ENCODE measurements around the gene ZNF268.

ZNF268 gene

DNA sequence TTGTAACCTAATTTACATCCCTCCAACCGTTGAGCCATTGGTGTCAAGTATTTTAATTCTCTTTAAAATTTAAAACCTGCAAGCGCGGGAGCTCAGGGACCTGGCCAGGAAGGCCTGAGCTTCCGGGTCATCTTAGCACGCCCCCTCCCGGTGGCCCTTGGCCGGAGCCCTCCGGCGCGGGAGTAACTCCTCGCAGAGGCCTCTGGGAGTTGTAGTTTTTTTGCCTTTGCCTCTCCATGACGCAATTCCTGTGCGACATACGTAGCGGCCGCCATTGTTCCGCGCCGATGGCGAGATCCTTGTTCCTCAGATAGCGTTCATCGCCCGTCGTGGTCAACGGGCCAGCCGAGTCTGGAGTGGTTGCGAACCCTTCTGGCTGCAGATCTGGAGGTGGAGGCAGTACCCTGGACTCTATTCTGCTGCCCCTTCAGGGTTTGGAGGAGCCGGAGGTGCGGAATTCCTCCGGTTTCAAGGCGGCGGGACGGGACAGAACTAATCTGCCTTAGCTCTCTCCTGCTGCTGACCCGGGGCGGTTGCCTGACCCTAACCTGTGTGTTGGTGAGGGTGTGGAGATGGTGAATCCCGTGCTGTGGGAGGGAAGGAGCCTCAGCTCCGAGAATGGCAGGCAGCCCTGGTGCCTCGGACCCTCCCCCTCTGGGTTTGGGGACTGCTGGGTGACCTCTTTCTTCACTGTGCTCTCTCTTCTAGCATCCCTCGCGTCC is at the start of gene ZNF268:
TSS of gene ZNF268 (plus strand) at position 258 of the 722 bp plus-strand sequence. CDS start 503 bp downstream, outside the sequence.
- DNase-seq, result peak; percentile 95

DNA sequence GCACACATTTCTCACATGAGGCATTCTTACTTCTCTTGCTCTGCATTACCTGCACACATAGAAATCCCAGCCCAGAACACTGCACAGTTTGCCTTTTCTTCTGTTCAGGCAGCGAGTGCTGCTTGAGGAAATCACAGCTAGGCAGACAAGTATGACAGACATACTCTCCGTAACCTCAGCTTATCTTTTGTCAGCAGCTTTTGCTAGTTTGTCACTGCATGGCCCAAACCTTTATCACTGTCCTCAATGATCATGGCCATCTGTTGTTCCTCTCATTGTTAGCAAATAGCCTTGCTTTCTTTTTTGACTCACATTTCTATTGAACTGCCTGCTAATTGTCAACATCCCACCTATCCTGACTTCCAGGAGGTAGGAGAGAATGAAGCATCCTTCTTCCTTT is 45.5 kb upstream of the ZNF268 start:
- no peak for DNase-seq

DNA sequence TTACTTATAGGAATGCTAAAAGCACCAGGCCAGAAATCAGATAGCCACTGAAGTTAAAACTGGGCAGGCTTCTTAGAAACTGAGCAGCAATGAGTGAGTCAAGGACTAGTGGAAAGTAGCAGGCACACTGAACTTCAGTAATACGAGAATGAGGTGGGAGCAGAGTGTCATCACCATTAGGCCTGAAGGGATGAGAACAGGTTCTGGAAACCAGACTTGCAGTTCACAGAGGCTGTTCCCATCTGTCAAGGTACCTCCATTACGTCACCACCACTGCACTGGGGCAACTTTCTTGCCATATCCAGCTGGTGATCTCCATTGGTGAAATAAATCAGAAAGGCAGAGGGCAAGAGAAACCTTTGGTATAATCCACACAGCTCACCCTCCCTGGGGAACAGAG is 35.3 kb upstream of the ZNF268 start:
- no peak for DNase-seq

DNA sequence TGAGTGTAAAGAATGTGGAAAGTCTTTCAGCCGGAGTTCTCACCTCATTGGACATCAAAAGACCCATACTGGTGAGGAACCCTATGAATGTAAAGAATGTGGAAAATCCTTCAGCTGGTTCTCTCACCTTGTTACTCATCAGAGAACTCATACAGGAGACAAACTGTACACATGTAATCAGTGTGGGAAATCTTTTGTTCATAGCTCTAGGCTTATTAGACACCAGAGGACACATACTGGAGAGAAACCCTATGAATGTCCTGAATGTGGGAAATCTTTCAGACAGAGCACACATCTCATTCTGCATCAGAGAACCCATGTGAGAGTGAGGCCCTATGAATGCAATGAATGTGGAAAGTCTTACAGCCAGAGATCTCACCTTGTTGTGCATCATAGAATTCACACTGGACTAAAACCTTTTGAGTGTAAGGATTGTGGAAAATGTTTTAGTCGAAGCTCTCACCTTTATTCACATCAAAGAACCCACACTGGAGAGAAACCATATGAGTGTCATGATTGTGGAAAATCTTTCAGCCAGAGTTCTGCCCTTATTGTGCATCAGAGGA is 25.1 kb upstream of the ZNF268 start:
- DNase-seq, result no peak

DNA sequence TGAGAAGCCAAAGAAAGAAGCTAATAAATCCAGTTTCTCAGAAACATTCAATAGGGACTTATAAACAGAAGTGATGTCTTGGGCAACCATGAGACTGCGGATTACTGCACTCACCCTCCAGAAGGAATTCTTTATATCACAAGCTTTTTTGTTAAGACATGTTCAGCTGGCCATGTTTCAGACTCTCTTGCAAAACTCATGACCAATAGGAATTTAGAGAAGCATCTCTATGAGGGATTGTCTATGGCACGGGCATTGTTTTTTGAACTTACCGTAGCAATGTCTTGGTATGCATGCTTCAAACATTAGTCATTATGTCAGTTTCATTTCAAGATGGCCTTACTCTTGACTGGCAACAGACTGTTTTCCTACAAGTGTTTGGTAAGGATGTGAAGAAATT is 15.5 kb upstream of the ZNF268 start:
- no peak for DNase-seq

DNA sequence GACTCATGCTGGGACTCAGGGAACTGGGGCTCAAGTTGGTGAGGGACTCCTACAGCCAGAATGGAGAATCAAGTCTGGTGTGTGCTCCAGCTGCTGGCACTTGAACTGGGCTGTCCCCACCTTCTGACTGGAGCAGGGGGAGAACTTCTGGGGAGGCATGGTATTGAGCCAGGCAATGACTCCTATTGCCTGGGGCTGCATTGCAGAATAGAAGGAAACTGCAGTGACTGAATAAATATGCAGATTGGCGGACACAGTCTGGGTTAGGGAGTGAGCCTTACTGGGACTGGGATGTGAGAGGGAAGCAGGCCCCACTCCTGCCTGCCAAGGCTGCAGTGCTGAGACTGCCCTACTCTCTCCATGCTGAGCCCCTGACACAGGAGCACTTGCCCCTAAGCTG is 8.8 kb upstream of the ZNF268 start:
- DNase-seq, result no peak

DNA sequence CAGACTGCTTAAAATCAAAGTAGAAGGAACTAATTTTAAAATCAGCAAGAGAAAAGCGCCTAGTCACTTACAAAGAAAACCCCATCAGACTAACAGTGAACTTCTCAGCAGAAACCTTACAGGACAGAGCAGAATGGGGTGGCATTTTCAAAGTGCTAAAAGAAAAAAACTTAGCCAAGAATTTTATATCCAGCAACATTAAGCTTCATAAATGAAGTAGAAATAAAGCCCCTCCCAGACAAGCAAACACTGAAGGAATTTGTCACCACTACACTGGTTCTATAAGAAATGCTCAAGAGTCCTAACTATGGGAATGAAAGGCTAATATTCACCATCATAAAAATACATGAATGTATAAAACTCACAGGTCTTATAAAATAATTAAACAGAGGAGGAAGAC is 6.4 kb upstream of the ZNF268 start:
- DNase-seq, result no peak

DNA sequence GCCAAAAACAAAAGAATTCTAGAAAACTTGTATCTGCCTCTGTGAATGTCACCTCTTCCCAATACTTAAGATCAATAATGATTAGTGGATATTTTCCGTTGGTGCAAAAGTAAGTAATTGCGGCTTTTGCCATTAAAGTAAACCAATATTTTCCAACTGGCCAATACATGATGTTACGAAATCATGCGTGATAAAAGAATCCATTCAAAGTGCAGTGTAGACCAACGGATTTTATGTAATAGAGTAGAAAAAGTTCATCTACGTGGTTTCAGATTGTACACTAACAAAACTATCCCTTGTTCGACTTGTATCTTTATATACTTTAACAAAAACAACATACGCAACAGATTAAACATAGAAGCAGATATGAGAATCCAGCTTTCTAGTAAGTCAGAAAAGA is 626 bp upstream of the ZNF268 start:
- DNase-seq, result no peak

DNA sequence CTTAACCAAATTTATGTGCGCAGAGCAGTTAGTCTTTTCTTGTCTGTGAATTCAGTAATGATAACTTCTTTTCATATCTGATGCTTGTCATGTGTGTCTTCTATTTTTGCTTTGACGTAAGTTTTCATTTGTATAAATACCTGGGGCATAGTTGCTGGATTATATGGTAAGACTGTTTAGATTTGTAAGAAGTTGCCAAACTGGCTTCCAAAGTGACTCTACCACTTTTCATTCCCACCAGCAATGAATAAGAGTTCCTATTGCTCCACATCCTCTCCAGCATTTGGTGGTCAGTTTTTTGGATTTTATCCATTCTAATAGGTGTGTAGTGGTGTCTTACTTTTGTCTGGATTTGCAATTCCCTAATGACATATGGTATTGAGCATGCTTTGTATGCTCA is 8.9 kb downstream of the ZNF268 start:
- DNase-seq, result no peak

DNA sequence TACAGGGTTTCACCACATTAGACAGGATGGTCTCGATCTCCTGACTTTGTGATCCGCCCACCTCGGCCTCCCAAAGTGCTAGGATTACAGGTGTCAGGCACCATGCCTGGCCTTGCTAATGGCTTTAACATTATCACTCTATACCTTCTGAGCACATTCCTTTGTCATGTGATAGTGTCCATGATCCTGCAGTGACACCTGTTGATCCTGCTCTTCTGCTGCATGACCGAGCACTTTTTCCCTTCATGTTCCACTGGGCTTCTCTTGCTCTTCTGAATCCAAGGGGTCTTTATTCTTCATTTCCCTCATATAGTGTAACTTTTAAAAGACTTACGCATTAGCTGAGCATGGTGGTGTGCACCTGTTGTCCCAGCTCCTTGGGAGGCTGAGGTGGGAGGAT is 11.6 kb downstream of the ZNF268 start:
- DNase-seq, result no peak

DNA sequence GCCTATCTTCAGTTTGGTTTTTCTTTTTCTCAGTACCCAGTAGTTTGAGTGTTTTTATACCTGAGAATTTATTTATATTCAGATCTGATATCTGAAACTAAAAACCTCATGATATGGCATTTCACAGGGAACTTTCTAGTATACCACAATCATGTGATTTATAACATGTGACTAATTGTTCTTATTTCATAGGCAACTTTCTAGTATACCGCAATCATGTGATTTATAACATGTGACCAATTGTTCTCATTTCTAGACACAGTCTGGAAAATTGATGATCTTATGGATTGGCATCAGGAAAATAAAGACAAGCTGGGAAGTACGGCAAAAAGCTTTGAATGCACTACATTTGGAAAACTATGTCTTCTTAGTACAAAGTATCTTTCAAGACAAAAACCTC is 20.6 kb downstream of the ZNF268 start:
- DNase-seq, result no peak

DNA sequence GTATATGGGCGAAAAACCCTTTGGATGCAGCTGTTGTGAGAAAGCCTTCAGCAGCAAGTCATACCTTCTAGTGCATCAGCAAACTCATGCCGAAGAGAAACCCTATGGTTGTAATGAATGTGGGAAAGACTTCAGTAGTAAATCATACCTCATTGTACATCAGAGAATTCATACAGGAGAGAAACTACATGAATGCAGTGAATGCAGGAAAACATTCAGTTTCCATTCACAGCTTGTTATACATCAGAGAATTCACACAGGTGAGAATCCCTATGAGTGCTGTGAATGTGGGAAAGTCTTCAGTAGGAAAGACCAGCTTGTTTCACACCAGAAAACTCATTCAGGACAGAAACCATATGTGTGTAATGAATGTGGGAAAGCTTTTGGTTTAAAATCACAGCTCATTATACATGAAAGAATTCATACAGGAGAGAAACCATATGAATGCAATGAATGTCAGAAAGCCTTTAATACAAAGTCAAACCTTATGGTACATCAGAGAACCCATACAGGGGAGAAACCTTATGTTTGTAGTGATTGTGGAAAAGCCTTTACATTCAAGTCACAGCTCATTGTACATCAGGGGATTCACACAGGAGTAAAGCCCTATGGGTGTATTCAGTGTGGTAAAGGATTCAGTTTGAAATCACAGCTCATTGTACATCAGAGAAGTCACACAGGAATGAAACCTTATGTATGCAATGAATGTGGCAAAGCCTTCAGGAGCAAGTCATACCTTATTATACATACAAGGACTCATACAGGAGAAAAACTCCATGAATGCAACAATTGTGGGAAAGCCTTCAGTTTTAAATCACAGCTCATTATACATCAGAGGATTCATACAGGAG is 21.4 kb downstream of the ZNF268 start:
- peak; percentile 14 for DNase-seq

DNA sequence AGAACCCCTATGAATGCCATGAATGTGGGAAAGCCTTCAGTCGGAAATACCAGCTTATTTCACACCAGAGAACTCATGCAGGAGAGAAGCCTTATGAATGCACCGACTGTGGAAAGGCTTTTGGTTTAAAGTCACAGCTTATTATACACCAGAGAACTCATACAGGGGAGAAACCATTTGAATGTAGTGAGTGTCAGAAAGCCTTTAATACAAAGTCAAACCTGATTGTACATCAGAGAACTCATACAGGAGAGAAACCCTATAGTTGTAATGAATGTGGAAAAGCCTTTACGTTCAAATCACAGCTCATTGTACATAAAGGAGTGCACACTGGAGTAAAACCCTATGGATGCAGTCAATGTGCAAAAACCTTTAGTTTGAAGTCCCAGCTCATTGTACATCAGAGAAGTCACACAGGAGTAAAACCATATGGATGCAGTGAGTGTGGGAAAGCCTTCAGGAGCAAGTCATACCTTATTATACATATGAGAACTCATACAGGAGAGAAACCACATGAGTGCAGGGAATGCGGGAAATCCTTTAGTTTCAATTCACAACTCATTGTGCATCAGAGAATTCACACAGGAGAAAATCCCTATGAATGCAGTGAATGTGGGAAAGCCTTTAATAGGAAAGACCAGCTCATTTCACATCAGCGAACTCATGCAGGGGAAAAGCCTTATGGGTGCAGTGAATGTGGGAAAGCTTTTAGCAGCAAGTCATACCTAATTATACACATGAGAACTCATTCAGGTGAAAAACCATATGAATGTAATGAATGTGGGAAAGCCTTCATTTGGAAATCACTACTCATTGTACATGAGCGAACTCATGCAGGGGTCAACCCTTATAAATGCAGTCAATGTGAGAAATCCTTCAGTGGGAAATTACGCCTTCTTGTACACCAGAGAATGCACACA is 22.3 kb downstream of the ZNF268 start:
- no peak for DNase-seq

DNA sequence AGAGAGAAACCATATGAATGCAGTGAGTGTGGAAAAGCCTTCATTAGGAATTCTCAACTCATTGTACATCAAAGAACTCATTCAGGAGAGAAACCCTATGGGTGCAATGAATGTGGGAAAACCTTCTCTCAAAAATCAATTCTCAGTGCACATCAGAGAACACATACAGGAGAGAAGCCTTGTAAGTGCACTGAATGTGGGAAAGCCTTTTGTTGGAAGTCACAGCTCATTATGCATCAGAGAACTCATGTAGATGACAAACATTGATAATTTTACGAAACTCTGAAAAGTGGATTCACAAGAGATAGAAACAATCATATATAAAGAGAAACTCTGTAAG is 22.9 kb downstream of the ZNF268 start:
- no peak for DNase-seq

DNA sequence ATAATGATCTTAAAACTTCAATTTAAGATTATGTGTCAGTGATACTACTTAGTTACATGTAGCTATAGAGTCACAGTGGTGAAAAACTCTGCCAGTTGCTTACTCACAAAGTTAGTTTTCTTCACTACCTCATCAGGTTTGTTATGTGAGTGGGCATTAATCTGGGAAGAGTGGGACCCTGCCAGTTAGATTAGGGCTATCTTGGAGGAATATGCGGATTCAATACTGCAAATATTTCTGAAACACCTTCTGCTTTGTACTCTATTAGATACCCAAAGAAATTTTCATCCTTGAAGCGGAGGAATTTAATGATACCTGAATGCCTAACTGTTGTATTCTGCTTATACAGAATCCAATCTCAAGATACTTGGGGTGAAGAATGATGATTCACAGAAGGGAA is 25.1 kb downstream of the ZNF268 start:
- no peak for DNase-seq

DNA sequence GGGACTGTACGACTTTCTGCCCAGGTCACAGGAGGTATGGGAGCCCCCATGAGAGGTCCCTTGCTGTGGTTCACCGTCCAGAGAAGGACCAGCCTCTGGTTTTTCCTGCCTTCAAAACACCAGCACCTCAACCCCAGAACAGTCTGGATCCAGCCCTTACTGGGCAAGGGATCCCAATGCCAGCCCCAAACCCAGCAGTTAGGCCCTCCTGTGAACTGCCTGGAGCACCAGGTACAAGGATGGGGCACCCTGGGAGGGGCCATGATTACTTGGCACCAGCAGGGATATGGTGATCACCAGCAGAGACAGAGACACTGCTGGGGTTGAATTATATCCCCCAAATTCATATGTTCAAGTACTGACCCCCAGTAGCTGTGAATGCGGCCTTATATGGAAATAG is 34.4 kb downstream of the ZNF268 start:
- no peak for DNase-seq

DNA sequence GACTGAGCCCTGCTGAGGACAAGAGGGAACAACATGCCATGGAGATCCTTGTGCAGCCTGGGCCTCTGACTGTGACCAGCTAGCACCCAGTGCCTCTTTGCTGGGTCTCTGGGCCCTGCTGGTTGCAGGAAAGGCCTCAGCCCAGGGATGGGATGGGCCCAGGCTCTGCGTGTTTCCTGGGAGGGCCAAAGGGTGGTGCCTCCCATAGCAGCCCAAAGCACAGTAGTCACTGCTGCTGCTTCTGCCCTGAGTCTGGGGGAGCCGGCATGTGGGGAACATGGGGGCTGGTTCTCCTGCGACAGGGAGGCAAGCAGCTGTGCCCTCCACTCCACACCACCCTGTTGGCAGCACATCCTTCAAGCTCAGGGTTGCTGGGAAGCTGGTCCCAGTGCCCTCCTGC is 35.9 kb downstream of the ZNF268 start:
- DNase-seq, result no peak

DNA sequence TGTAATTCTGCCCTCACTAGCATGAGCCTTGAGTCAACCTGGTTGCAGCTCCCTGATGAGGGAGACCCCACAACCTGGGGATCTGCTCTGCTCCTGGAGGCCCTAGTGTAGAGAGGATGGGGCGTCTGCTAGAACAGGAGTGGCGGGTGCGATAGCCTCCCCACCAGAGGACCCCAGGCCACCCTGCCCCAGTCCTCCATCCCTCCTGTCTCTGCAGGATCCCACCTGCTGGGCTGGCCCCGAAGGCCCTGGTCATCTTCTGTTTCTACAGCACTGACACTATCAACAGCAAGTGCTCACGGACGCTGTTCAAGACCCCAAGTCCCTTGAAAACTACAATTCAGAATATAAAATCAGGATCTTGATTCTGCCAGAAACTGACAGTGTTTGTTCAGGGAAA is 39.2 kb downstream of the ZNF268 start:
- no peak for DNase-seq

DNA sequence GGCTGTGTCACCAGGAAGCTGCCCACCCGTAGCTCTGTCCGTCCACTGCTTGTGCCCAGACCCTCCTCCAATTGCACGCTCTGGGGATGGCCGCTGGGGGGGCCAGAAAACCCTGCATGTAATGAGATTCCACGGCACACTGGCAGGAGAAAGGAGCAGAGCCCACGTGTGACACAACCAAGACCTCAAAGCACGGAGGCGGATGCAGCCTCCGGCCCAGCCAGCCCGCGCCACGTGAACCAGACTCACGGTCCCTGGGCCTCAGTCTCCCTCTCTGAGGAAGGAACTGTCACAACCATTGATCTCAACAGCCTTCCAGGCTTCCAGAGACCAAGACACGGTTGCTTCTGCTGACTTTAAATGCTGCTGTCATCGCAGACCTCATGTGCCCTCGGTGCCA is 39.9 kb downstream of the ZNF268 start:
- DNase-seq, result no peak

DNA sequence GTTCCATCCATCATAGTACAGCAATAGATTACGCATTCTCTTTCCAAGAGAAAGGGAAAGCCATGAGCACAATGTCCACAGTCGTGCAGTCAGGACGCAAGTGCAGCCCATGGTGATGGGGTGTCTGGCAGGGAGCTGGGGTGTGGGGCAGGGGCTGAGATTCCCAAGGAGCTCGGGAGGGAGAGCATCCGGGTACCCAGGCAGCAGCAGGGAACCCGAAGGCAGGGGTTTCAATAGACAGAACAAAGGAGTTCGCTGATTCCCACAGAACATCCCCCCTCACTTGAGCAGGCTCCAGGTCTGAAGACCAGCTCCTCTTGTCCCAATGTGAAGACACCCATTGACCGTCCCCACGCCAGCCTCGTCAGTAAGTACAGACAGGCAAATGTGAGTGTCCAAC is 40.9 kb downstream of the ZNF268 start:
- DNase-seq, result no peak

DNA sequence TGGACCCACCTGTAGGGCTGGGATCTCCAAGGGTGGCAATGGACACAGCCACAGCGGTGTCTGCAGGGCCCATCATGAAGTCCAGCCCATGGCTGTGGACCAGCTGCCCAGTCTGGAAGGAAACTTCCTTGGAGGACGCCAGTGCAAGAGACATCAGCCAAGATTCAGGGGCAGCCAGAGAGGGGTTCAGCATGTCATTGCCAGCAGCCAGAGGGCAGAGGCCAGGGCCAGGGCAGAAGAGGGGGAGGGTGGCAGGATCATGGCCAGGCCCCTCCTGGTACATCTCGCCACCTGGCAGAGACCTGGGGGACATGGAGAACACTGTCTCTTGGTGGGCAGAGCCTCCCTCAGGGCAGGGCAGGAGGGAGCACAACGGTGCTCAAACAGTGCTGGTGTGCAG is 44.2 kb downstream of the ZNF268 start:
- DNase-seq, result no peak

DNA sequence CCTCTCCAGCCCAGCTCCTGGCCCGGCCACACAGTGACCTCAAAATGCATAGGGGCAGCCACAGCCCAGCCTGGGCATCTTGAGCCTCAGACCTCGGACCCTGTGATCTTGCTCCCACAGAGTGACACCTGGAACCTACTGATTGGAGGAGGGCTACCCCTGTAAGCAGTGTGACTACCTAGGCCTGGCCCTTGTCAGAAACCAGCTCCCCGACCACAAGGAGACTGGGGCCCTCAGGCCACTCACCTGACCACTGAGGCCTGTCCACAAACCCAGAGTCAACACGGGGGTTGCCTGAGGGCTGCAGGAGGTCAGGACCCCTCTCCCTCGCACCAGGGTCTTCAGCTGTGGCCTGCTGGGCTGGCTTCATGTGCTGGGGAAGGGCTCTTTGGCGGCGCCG is 45.4 kb downstream of the ZNF268 start:
- DNase-seq, result no peak

DNA sequence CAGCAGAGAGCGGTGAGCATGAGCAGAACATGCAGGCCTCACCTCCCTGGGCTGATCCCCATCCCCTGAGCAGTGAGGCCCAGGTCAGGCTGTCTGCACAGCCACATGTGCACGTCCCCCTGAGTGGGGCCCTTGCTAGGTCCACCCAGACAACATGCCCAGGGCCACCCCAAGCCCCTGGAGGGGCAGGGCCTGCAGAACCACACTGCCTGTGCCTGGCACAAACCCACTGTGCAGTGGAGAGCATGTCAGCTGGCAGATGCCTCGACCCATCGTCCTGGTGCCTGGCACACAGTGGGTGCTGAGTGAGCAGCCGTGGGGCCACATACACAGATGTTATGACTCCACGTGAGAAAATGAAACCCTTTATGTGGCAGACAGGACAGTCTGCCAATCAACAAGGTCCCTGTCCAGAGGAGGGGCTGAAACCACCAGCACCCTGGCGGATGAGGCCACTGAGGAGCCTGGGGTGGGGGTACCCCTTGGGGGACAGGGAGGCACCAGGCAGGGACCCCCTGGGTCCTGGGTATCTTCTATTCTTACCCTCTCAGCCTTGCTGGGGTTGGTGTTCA is 46.1 kb downstream of the ZNF268 start:
- no peak for DNase-seq

Measured in MV-4-11 (cell line).